Skeletal muscle satellite cell (primary cell): ENCODE measurements around the gene HES3.
"Not testable (repeated sequence)": the region's sequence is repeated elsewhere in the genome, so short reads cannot be mapped to it uniquely, and the experiment has no call there.

Source experiments
- H3K27me3 ChIP-seq: 2 replicates; pipeline ENCODE4 v1.7.0; 2013; ENCODE audit warnings: low read length; ENCODE audit not compliant: control insufficient read depth, insufficient read depth
- H3K36me3 ChIP-seq: 2 replicates; pipeline ENCODE4 v1.7.0; 2013; ENCODE audit warnings: mild to moderate bottlenecking, control low read depth, low read length; ENCODE audit not compliant: insufficient read depth
- H3K4me1 ChIP-seq: 2 replicates; pipeline ENCODE4 v1.7.0; 2013; ENCODE audit warnings: low read length; ENCODE audit not compliant: control insufficient read depth, insufficient read depth
- H3K4me2 ChIP-seq: 2 replicates; pipeline ENCODE4 v1.7.0; 2013; ENCODE audit warnings: mild to moderate bottlenecking, low read length
- H3K4me3 ChIP-seq: 2 replicates; pipeline ENCODE4 v1.7.0; 2013; ENCODE audit warnings: low read length
- H3K9ac ChIP-seq: 2 replicates; pipeline ENCODE4 v1.7.0; 2013; ENCODE audit warnings: mild to moderate bottlenecking, low read depth, low read length, moderate library complexity
- H3K9me3 ChIP-seq: replicated peaks from 2 replicates; pipeline ENCODE4 v1.7.0; 2013; ENCODE audit warnings: mild to moderate bottlenecking, control low read depth, low read length

The HES3 gene

DNA sequence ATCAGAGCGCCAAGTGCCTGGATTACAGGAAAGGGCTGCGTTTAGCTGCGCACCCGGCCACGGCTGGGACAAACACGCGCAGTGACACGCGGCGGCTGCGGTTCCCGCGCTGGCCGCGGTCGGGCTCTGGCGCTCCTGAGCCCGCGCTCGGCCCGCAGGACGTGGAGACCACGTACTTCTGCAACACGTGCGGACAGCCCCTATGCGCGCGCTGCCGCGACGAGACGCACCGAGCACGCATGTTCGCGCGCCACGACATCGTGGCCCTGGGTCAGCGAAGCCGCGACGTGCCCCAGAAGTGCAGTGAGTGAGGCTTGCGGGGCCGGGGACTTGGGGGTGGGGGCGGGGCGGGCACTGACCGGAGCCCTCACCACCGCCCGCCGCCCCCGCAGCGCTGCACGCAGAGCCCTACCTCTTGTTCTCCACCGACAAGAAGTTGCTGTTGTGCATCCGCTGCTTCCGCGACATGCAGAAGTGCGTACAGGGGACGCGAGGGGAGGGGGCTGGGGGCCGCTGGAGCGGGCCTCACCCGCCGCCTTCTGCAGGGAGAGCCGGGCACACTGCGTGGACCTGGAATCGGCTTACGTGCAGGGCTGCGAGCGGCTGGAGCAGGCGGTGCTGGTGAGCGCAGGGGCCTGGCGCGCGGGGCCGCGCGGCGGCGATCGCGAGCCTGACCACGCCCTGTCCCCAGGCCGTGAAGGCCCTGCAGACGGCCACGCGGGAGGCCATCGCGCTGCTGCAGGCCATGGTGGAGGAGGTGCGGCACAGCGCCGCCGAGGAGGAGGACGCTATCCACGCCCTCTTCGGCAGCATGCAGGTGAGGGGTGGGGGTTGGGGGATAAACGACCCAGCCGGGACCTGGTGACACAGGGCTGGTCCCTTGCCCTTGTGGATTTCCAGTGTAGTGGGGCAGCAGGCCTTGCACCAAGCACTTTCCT lies 35.0 kb upstream of the HES3 start:
- no peaks in the 10 kb centered on the region for H3K36me3 ChIP-seq
- H3K9ac ChIP-seq = peak overlapping the region; percentile 14
- peak overlapping the region; percentile 68 for H3K4me3 ChIP-seq
- peaks cover 11% of the 10 kb centered on the region for H3K27me3 ChIP-seq
- H3K9me3 ChIP-seq = no peaks in the 10 kb centered on the region
- H3K4me1 ChIP-seq = peaks cover 22% of the 10 kb centered on the region
- peak overlapping the region; percentile 88 for H3K4me2 ChIP-seq

DNA sequence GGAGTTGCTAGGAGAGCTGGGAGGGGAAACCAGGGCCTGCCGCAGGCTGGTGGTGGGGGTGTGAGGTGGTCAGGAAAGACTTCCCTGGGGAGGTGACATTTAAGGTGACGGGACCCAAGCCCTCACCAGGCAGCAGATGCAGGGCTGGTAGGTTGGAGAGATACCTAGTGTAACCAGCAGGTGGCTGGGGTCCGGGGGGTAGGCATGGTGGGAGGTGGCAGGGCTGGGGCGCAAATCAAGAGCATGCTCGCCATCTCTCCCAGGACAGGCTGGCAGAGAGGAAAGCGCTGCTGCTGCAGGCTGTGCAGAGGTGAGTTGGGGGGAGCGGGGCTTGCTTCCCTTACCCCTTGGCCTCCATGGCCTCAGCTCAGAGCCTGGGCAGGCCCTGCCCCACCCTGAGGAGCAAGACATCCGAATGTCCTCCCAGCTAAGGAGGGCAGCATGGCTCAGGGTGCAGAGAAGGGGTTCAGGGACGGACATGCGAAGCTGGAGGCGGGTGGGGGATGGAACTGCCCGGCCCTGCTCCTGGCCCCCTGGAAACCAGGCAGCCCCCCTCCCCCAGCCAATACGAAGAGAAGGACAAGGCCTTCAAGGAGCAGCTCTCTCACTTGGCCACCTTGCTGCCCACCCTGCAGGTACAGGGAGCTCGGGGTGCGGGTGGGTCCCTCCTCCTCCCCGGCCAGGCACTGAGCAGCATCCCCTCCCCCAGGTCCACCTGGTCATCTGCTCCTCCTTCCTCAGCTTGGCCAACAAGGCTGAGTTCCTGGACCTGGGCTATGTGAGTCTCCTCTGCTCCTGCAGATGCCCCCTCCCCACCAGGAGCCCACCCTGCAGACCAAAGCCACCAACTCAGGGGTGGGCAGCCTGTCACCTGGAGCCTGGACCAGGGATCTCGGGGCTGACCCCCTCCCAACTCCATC lies 34.1 kb upstream of the HES3 start:
- H3K4me3 ChIP-seq = peak overlapping the region; percentile 68
- H3K27me3 ChIP-seq = peaks cover 11% of the 10 kb centered on the region
- peak overlapping the region; percentile 14 for H3K9ac ChIP-seq

DNA sequence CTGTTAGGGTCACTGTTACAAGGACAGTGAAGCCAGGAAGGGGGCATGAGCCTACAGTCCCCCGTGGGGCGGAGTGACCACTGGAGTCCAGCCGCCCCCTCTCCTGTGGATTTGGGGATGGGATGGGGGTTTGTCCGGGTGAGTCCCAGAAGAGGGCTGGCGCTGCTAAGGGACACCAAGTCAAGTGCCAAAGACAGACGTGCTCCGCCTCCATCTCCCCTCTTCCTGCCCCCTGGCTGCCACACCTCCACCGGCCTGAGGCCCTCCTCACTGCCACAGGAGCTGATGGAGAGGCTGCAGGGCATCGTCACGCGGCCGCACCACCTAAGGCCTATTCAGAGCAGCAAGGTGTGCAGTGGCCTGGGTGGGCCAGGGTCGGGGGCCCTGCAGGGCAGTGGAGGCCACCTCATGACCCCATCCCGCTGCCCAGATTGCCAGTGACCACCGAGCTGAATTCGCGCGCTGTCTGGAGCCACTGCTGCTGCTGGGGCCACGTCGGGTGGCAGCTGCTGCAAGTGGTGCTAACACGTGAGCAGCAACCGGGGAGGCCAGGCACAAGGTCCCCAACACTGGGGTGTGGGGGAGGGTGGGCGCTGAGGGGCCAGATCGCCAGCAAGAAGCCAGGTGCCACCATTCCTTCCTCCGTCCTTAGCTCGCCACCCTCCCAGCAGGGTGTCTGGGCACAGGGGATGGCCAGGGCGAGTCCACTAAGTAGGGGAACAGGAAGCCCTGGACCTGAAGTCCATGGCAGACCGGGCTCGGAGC lies 33.2 kb upstream of the HES3 start:
- H3K4me2 ChIP-seq = no peak overlapping the region
- no peaks in the 10 kb centered on the region for H3K9me3 ChIP-seq
- H3K4me3 ChIP-seq = no peak overlapping the region
- H3K9ac ChIP-seq = no peak overlapping the region
- H3K27me3 ChIP-seq = peaks cover 8% of the 10 kb centered on the region
- peaks cover 14% of the 10 kb centered on the region for H3K4me1 ChIP-seq
- no peaks in the 10 kb centered on the region for H3K36me3 ChIP-seq

More for the DNA sequence above, 34.1 kb upstream of the HES3 start:
- Histone ChIP-seq H3K4me1 (peaks cover 20% of the 10 kb centered on the region), H3K4me2 (peak overlapping the region; percentile 88), H3K36me3 (no peaks in the 10 kb centered on the region), H3K9me3 (no peaks in the 10 kb centered on the region)

DNA sequence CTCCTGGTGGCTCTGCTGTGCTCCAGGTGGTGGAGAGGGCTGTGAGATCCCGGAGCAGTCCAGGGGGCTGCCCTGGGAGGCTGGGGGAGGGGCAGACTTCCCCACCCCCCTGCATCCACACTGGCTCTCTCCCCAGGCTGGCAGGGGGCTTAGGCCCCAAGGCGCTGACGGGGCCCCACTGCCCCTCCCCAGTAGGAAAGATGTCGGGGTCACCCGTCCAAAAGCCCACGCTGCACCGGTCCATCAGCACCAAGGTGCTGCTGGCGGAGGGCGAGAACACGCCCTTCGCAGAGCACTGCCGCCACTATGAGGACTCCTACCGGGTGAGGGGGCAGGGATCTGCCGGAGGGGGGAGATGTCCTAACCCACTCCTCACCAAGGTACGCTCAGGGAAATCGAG lies 32.2 kb upstream of the HES3 start:
- no peak overlapping the region for H3K4me3 ChIP-seq
- H3K27me3 ChIP-seq = peaks cover 3% of the 10 kb centered on the region
- H3K4me2 ChIP-seq = no peak overlapping the region
- no peaks in the 10 kb centered on the region for H3K9me3 ChIP-seq
- H3K36me3 ChIP-seq = no peaks in the 10 kb centered on the region
- H3K9ac ChIP-seq = no peak overlapping the region
- peaks cover 8% of the 10 kb centered on the region for H3K4me1 ChIP-seq

DNA sequence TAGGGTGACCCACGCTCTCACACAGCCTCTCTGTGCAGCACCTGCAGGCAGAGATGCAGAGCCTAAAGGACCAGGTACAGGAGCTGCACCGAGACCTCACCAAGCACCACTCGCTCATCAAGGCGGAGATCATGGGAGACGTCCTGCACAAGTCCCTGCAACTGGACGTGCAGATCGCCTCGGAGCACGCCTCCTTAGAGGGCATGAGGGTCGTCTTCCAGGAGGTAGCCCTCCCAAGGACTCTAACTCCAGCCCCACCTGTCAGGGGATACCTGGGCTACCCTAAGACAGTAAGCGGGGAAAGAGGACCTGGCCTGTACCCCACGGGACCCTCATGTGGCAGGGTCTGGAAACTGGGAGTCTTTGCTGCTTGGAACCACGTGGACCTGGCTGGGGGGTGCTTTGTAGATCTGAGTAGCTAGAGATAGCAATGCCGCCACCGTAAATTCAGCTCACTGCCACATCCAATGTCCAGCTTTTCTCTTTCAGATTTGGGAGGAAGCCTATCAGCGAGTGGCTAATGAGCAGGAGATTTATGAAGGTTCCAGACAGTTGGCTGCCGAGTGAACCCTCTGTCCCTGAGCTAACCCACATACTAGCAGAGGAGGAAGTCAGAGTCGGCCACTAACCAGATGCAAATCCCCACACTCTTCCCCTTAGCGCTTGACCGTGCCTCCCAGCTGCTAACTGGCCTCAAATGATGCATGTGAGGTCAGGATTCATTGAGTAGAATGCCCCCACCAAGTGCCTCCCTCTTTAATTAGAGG lies 31.6 kb upstream of the HES3 start:
- Histone ChIP-seq H3K9ac (no peak overlapping the region), H3K4me1 (peaks cover 8% of the 10 kb centered on the region), H3K4me2 (no peak overlapping the region), H3K27me3 (no peaks in the 10 kb centered on the region), H3K9me3 (no peaks in the 10 kb centered on the region), H3K36me3 (no peaks in the 10 kb centered on the region), H3K4me3 (no peak overlapping the region)

- Histone ChIP-seq H3K4me3 (no peak overlapping the region), H3K36me3 (peaks cover 15% of the 10 kb centered on the region), H3K9ac (no peak overlapping the region), H3K9me3 (no peaks in the 10 kb centered on the region), H3K27me3 (no peaks in the 10 kb centered on the region), H3K4me2 (no peak overlapping the region), H3K4me1 (peaks cover 4% of the 10 kb centered on the region)
These were observed 25.4 kb upstream of the HES3 start for GRCh38 chr1:6218375-6219164.

GRCh38 chr1:6219641-6220040 lies 24.3 kb upstream of the HES3 start:
- not testable (repeated sequence) for H3K4me1 ChIP-seq, H3K9me3 ChIP-seq, H3K4me2 ChIP-seq, H3K27me3 ChIP-seq, H3K4me3 ChIP-seq, H3K9ac ChIP-seq
- peaks cover 26% of the 10 kb centered on the region for H3K36me3 ChIP-seq

DNA sequence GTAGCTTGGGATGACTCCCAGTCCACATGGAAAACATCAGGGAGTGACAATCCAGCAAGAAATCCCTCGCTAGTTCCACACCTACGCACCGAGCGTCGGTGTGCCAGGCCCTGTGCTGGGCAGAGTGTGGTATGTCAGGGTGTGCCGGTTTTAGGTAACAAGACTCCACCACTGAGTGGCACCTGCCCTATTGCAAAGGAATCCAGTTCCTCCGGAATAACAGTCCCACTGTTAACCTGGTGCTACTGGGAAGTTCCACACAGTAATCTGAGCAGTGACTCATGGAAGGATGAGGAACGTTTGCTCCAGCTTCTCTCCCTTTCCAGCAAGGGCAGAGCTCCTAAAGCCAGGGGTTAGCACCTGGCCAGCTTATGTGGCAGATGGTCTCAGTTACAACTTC lies 23.7 kb upstream of the HES3 start:
- no peak overlapping the region for H3K9ac ChIP-seq
- H3K4me3 ChIP-seq = no peak overlapping the region
- H3K9me3 ChIP-seq = no peaks in the 10 kb centered on the region
- no peak overlapping the region for H3K4me2 ChIP-seq
- H3K4me1 ChIP-seq = peaks cover 4% of the 10 kb centered on the region
- H3K27me3 ChIP-seq = no peaks in the 10 kb centered on the region
- peaks cover 27% of the 10 kb centered on the region for H3K36me3 ChIP-seq

GRCh38 chr1:6221210-6221784 lies 22.7 kb upstream of the HES3 start:
- Histone ChIP-seq H3K36me3 (peaks cover 27% of the 10 kb centered on the region), H3K4me3 (no peak overlapping the region), H3K9ac (no peak overlapping the region), H3K27me3 (no peaks in the 10 kb centered on the region), H3K4me2 (no peak overlapping the region), H3K4me1 (peaks cover 4% of the 10 kb centered on the region), H3K9me3 (no peaks in the 10 kb centered on the region)

GRCh38 chr1:6222636-6223035 lies 21.3 kb upstream of the HES3 start:
- Histone ChIP-seq H3K36me3 (peaks cover 30% of the 10 kb centered on the region), H3K4me2 (no peak overlapping the region), H3K4me3 (no peak overlapping the region), H3K27me3 (no peaks in the 10 kb centered on the region), H3K9ac (no peak overlapping the region), H3K4me1 (peaks cover 4% of the 10 kb centered on the region), H3K9me3 (no peaks in the 10 kb centered on the region)
